GM23338 (cell line): ENCODE measurements around the gene PPIA. TPM values are rescaled to one million over a fixed set of nuclear protein-coding genes. Genes with fewer than 3 reads are reported as not detected.

ENCODE experiments used
- ATAC-seq: fragments of 200-7000 bp; cut with Tn5 transposase; 3 replicates; pipeline ENCODE4 v1.9.1; 2020
- DNase-seq: peaks from one replicate; pipeline ENCODE4 v3.0.0-alpha.2; 2015; ENCODE audit warnings: low spot score
- H2AFZ ChIP-seq: fragments of 200-600 bp; sonication (generic); 2 replicates; pipeline ENCODE4 v1.8.0; 2016; ENCODE audit warnings: antibody characterized with exemption, mild to moderate bottlenecking, moderate library complexity
- H3F3A ChIP-seq: fragments of 200-600 bp; sonication (generic); replicated peaks from 2 replicates; pipeline ENCODE4 v1.8.0; 2017; ENCODE audit warnings: antibody characterized with exemption, mixed run types, low read depth
- H3K27ac ChIP-seq: fragments of 200-600 bp; sonication (generic); 2 replicates; pipeline ENCODE4 v1.6.1; 2016; ENCODE audit warnings: low read depth
- H3K27me3 ChIP-seq: fragments of 200-600 bp; sonication (generic); 2 replicates; pipeline ENCODE4 v1.8.0; 2016; ENCODE audit warnings: mild to moderate bottlenecking, mixed run types, moderate library complexity; ENCODE audit not compliant: insufficient read depth
- H3K36me3 ChIP-seq: fragments of 200-600 bp; sonication (generic); 2 replicates; pipeline ENCODE4 v1.8.0; 2016; ENCODE audit warnings: mild to moderate bottlenecking; ENCODE audit not compliant: insufficient read depth
- H3K4me1 ChIP-seq: fragments of 200-600 bp; sonication (generic); 2 replicates; pipeline ENCODE4 v1.8.0; 2016; ENCODE audit warnings: mild to moderate bottlenecking, moderate library complexity; ENCODE audit not compliant: insufficient read depth
- H3K4me2 ChIP-seq: fragments of 200-600 bp; sonication (generic); 2 replicates; pipeline ENCODE4 v1.7.1; 2017; ENCODE audit warnings: mixed run types
- H3K4me3 ChIP-seq: fragments of 200-600 bp; sonication (generic); 2 replicates; pipeline ENCODE4 v1.6.1; 2016; ENCODE audit warnings: mixed run types
- H3K79me2 ChIP-seq: fragments of 200-600 bp; sonication (generic); replicated peaks from 2 replicates; pipeline ENCODE4 v1.8.0; 2017; ENCODE audit warnings: mild to moderate bottlenecking; ENCODE audit not compliant: insufficient read depth
- H3K9me2 ChIP-seq: fragments of 200-600 bp; sonication (generic); 2 replicates; pipeline ENCODE4 v1.8.0; 2017; ENCODE audit not compliant: insufficient read depth
- H4K20me1 ChIP-seq: fragments of 200-600 bp; sonication (generic); replicated peaks from 2 replicates; pipeline ENCODE4 v1.8.0; 2017; ENCODE audit warnings: mild to moderate bottlenecking; ENCODE audit not compliant: insufficient read depth
- H3K27ac Mint-ChIP-seq: 2 replicates; pipeline ENCODE4 v1.8.0; 2020; ENCODE audit warnings: inconsistent platforms, mild to moderate bottlenecking, moderate library complexity, mixed read lengths
- H3K27me3 Mint-ChIP-seq: 3 replicates; pipeline ENCODE4 v1.8.0; 2022; ENCODE audit warnings: low read depth, mild to moderate bottlenecking, moderate library complexity, mixed read lengths, inconsistent platforms; ENCODE audit not compliant: insufficient read depth, poor library complexity
- H3K36me3 Mint-ChIP-seq: 3 replicates; pipeline ENCODE4 v1.8.0; 2021; ENCODE audit warnings: low read depth, mild to moderate bottlenecking, inconsistent platforms, moderate library complexity, mixed read lengths
- H3K4me1 Mint-ChIP-seq: 3 replicates; pipeline ENCODE4 v1.8.0; 2020; ENCODE audit warnings: mild to moderate bottlenecking, inconsistent platforms, mixed read lengths
- H3K4me3 Mint-ChIP-seq: 3 replicates; pipeline ENCODE4 v1.8.0; 2021; ENCODE audit warnings: moderate library complexity, mild to moderate bottlenecking, inconsistent platforms, mixed read lengths
- H3K9me3 Mint-ChIP-seq: 3 replicates; pipeline ENCODE4 v1.8.0; 2020; ENCODE audit warnings: moderate library complexity, mild to moderate bottlenecking, inconsistent platforms, mixed read lengths
- CREB1 ChIP-seq: fragments of 250-450 bp; sonication (Bioruptor Pico); IDR thresholded peaks from 2 replicates; pipeline ENCODE4 v1.5.0; 2020; ENCODE audit warnings: low read depth, mild to moderate bottlenecking, moderate library complexity
- CTCF ChIP-seq, 2 experiments: fragments of 200-600 bp in 1 of 2; sonication (generic) in 1 of 2; conservative IDR thresholded peaks; 2 replicates each; pipeline versions ENCODE4 v1.5.1 to v1.6.1; 2016 to 2017; ENCODE audit warnings: antibody characterized with exemption in 2 of 2, low read depth in 2 of 2, mild to moderate bottlenecking in 2 of 2, moderate library complexity in 1 of 2
- EZH2phosphoT487 ChIP-seq: fragments of 200-600 bp; sonication (generic); IDR thresholded peaks from one replicate; pipeline ENCODE4 v1.8.1; 2018; ENCODE audit warnings: antibody characterized with exemption; ENCODE audit not compliant: unreplicated experiment
- JUNB ChIP-seq: IDR thresholded peaks from one replicate; pipeline ENCODE4 v1.6.1; 2016; ENCODE audit warnings: antibody characterized with exemption; ENCODE audit not compliant: unreplicated experiment
- ZNF462 ChIP-seq: fragments of 250-450 bp; sonication (Bioruptor Pico); IDR thresholded peaks from 2 replicates; pipeline ENCODE4 v1.5.0; 2020; ENCODE audit warnings: mild to moderate bottlenecking, moderate library complexity
- polyA plus RNA-seq: library from polyadenylated mRNA; unstranded; fragments of >200 nt; fragmentation: Nextera tagmentation; extraction: Ambion mirVana; gene quantifications from 2 replicates; pipeline ENCODE4 v1.2.1, GENCODE V29; 2016
- total RNA-seq: library from RNA; depleted of rRNA; stranded (reverse); fragments of >200 nt; shearing (Covaris generic); gene quantifications from 2 replicates; pipeline ENCODE4 v1.2.3, GENCODE V29; 2014

The PPIA gene
- total and polyA plus RNA-seq, 2 experiments from 2014 or later = 4,367 to 6,524 TPM

- ATAC-seq (no peak), DNase-seq (no peak)
- peak overlapping the region; percentile 91 for H3K27ac ChIP-seq
- H3K27ac Mint-ChIP-seq = peak overlapping the region; percentile 97
- H3K4me1 Mint-ChIP-seq = peaks cover 13% of the 10 kb centered on the region
- H3K27me3 ChIP-seq = no peaks in the 10 kb centered on the region
- no peaks in the 10 kb centered on the region; the same call in 1 of the 3 replicates for H3K9me3 Mint-ChIP-seq
- H4K20me1 ChIP-seq = peaks cover 37% of the 10 kb centered on the region
- H3F3A ChIP-seq = peaks cover 11% of the 10 kb centered on the region
- peak overlapping the region; percentile 95 for H3K4me3 Mint-ChIP-seq
- no peak overlapping the region for H2AFZ ChIP-seq
- H3K4me2 ChIP-seq = peak overlapping the region; percentile 89
- H3K4me3 ChIP-seq = peak overlapping the region; percentile 94
- no peaks in the 10 kb centered on the region for H3K9me2 ChIP-seq
- H3K4me1 ChIP-seq = peaks cover 10% of the 10 kb centered on the region; the same call in 1 of the 2 replicates
- TF ChIP-seq EZH2phosphoT487 = no peak
- peaks cover 62% of the 10 kb centered on the region for H3K79me2 ChIP-seq
- peaks cover 3% of the 10 kb centered on the region; the same call in 1 of the 2 replicates for H3K36me3 ChIP-seq
- peaks cover 6% of the 10 kb centered on the region for H3K27me3 Mint-ChIP-seq
- H3K36me3 Mint-ChIP-seq = peaks cover 11% of the 10 kb centered on the region
These were observed 50.5 kb downstream of the PPIA start for GRCh38 chr7:44846816-44847508.

GRCh38 chr7:44847509-44847919 lies 51.0 kb downstream of the PPIA start:
- Histone ChIP-seq H3K79me2 (peaks cover 56% of the 10 kb centered on the region), H3F3A (peaks cover 11% of the 10 kb centered on the region), H3K27ac (peak overlapping the region; percentile 91), H3K4me3 (peak overlapping the region; percentile 94), H3K27me3 (no peaks in the 10 kb centered on the region), H3K4me2 (peak overlapping the region; percentile 89), H3K4me1 (peaks cover 10% of the 10 kb centered on the region; the same call in 1 of the 2 replicates), H3K9me2 (no peaks in the 10 kb centered on the region), H4K20me1 (peaks cover 35% of the 10 kb centered on the region), H3K36me3 (no peaks in the 10 kb centered on the region), H2AFZ (no peak overlapping the region)
- peak overlapping the region; percentile 95 for H3K4me3 Mint-ChIP-seq
- DNase-seq = peak; percentile 91
- no peaks in the 10 kb centered on the region; the same call in 1 of the 3 replicates for H3K9me3 Mint-ChIP-seq
- peak; percentile 72 for ATAC-seq
- H3K27ac Mint-ChIP-seq = peak overlapping the region; percentile 97
- TF ChIP-seq CTCF (conservative IDR thresholded peaks at IDR 0.05; ENCODE audit: low read depth in 2 of 2) = peak; percentile 58 to 76
- peak; percentile 35; the same call in 1 of the 2 replicates for TF ChIP-seq CREB1 (CRISPR knock-in tag)
- TF ChIP-seq EZH2phosphoT487 = no peak
- H3K36me3 Mint-ChIP-seq = peaks cover 5% of the 10 kb centered on the region
- H3K27me3 Mint-ChIP-seq = peaks cover 6% of the 10 kb centered on the region
- peaks cover 13% of the 10 kb centered on the region for H3K4me1 Mint-ChIP-seq

- H3K27ac Mint-ChIP-seq = peak within 1 kb of the TSS; percentile 100
- Histone ChIP-seq H3K27me3 (no peaks in the 10 kb centered on the region), H3K36me3 (no peaks in the 10 kb centered on the region), H3K9me2 (no peaks in the 10 kb centered on the region), H4K20me1 (peaks cover 29% of the 10 kb centered on the region), H3K4me2 (peak within 1 kb of the TSS; percentile 89), H3K27ac (peak within 1 kb of the TSS; percentile 97), H3K4me3 (peak within 1 kb of the TSS; percentile 94), H2AFZ (0 out of 2 replicates have a peak within 1 kb of the TSS, but pooled peaks have one; percentile 29), H3F3A (peaks cover 11% of the 10 kb centered on the region), H3K79me2 (peaks cover 51% of the 10 kb centered on the region), H3K4me1 (peaks cover 10% of the 10 kb centered on the region; the same call in 1 of the 2 replicates)
- H3K9me3 Mint-ChIP-seq = no peaks in the 10 kb centered on the region; the same call in 1 of the 3 replicates
- ATAC-seq = peak; percentile 91
- H3K4me3 Mint-ChIP-seq = peak within 1 kb of the TSS; percentile 95
- H3K27me3 Mint-ChIP-seq = peaks cover 6% of the 10 kb centered on the region
- DNase-seq = peak; percentile 100
- H3K36me3 Mint-ChIP-seq = no peaks in the 10 kb centered on the region; the same call in 1 of the 3 replicates
- H3K4me1 Mint-ChIP-seq = peaks cover 13% of the 10 kb centered on the region
- TF ChIP-seq ZNF462 (CRISPR knock-in tag) = no peak
- no peak for TF ChIP-seq JUNB
These were observed 51.6 kb downstream of the PPIA start, which contains the start of gene H2AZ2 for GRCh38 chr7:44847920-44848634. H2AZ2 (minus strand) TSS chr7:44848087; CDS start chr7:44847971, 116 bp downstream.
